Activated T-helper 1 cell treated with Interleukin-2 at 50 U/mL for 16 hours (primary cell): Measurements from ENCODE around the gene CPED1.
"Not testable (repeated sequence)": the region's sequence is repeated elsewhere in the genome, so short reads cannot be mapped to it uniquely, and the experiment has no call there.

Experiments
- DNase-seq: peaks from one replicate; pipeline ENCODE4 v3.0.0-alpha.2; 2020; ENCODE audit warnings: low read depth

Gene CPED1

GRCh38 chr7:121187222-121187621, 198.7 kb downstream of the CPED1 start:
- DNase-seq: no peak

- DNase-seq: no peak
Measured at GRCh38 chr7:121187676-121188075, 199.2 kb downstream of the CPED1 start.

GRCh38 chr7:121192834-121193233, 204.3 kb downstream of the CPED1 start:
- no peak for DNase-seq

- DNase-seq: no peak
Measured at GRCh38 chr7:121195010-121195409, 206.5 kb downstream of the CPED1 start.

- no peak for DNase-seq
Measured at GRCh38 chr7:121195874-121196273, 207.4 kb downstream of the CPED1 start.

- no peak for DNase-seq
Measured at GRCh38 chr7:121196286-121196685, 207.8 kb downstream of the CPED1 start.

GRCh38 chr7:121197455-121197854, 208.9 kb downstream of the CPED1 start:
- no peak for DNase-seq

- no peak for DNase-seq
Measured at GRCh38 chr7:121198502-121198901, 210.0 kb downstream of the CPED1 start.

GRCh38 chr7:121202125-121202524, 213.6 kb downstream of the CPED1 start:
- DNase-seq: no peak

GRCh38 chr7:121202834-121203233, 214.3 kb downstream of the CPED1 start:
- no peak for DNase-seq

GRCh38 chr7:121204537-121204936, 216.0 kb downstream of the CPED1 start:
- no peak for DNase-seq

GRCh38 chr7:121205777-121206176, 217.3 kb downstream of the CPED1 start:
- DNase-seq: no peak

GRCh38 chr7:121211253-121211652, 222.7 kb downstream of the CPED1 start:
- DNase-seq: no peak

GRCh38 chr7:121212036-121212435, 223.5 kb downstream of the CPED1 start:
- no peak for DNase-seq

GRCh38 chr7:121214657-121215056, 226.1 kb downstream of the CPED1 start:
- DNase-seq: no peak

GRCh38 chr7:121219026-121219425, 230.5 kb downstream of the CPED1 start:
- no peak for DNase-seq

- DNase-seq: not testable (repeated sequence)
Measured at GRCh38 chr7:121221108-121221507, 232.6 kb downstream of the CPED1 start.

- DNase-seq: no peak
Measured at GRCh38 chr7:121228779-121229178, 240.3 kb downstream of the CPED1 start.

- DNase-seq: no peak
Measured at GRCh38 chr7:121235201-121235600, 246.7 kb downstream of the CPED1 start.

GRCh38 chr7:121237601-121238000, 249.1 kb downstream of the CPED1 start:
- no peak for DNase-seq

- DNase-seq: no peak
Measured at GRCh38 chr7:121244120-121244870, 255.8 kb downstream of the CPED1 start.

- not testable (repeated sequence) for DNase-seq
Measured at GRCh38 chr7:121251367-121251766, 262.9 kb downstream of the CPED1 start.

GRCh38 chr7:121252523-121253235, 264.2 kb downstream of the CPED1 start:
- not testable (repeated sequence) for DNase-seq

GRCh38 chr7:121259826-121260225, 271.3 kb downstream of the CPED1 start:
- no peak for DNase-seq
